Dermis blood vessel endothelial cell (primary cell): ENCODE results near the gene AKAP6. TPM values are rescaled to one million over a fixed set of nuclear protein-coding genes. Genes with fewer than 3 reads are reported as not detected.
A peak's percentile ranks its signal among the peaks of the same experiment; 100 is the strongest.

Experiments used
- DNase-seq: peaks from one replicate; pipeline ENCODE4 v3.0.0; 2010
- total RNA-seq: library from RNA; depleted of rRNA; stranded (reverse); fragments of >200 nt; gene quantifications from 2 replicates; pipeline ENCODE4 v1.2.3, GENCODE V29; 2014

The AKAP6 gene
- total RNA-seq, 1 donor from 2014 or later: 0.51 TPM

DNA sequence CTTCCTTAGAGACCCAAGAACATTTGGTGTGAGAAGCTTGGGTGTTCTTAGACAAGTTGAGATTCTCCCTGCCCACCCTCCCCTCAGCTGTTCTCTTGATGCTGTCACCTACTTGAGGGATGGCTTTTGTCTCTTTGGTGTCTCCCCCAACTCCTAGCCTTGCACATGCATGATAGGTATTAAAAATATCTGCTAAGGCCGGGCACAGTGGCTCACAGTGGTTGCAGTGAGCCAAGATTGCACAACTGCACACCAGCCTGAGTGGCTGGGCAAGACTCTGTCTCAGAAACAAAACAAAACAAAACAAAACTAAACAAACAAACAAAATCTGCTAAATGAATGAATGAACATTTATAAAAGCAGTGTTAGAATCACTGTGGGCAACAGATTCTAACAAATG lies 261.1 kb downstream of the AKAP6 start:
- DNase-seq: no peak

- DNase-seq: no peak
These were observed 264.3 kb downstream of the AKAP6 start for GRCh38 chr14:32593290-32593942.

DNA sequence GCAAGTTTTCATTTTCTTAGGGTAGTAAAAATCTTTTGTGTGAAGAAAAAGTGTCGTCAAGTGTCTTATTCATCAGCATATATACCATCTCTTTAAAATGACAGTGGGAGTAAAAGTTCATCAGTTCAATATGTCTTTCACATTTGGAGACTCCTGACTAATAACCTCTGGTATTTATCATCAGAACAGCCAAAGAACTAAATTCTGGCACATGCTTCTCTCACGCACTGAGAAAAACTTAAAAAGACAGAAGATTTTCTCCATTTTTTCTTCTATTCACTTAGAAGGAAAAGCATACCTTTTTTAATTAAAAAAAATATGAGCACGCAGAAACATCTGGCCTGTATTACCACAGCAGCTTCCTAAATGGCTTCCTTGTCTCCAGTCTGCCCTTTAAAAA lies 265.7 kb downstream of the AKAP6 start:
- DNase-seq: no peak

DNA sequence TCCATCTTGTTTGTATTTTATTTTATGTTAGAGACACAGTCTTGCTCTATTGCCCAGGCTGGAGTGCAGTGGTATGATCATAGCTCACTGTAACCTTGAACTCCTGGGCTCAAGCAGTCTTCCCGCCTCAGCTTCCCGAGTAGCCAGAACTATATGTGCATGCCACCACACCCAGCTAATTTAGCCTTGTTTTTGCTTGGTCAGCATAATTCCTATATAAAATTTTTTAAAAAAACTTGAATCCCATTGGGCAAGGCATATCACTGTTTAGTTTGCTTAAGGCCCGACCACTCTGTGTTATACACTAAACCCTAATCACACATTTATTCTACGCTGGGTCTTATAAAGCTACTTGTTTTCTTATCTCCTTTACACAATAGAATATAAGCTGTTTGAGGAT lies 266.4 kb downstream of the AKAP6 start:
- DNase-seq: no peak

DNA sequence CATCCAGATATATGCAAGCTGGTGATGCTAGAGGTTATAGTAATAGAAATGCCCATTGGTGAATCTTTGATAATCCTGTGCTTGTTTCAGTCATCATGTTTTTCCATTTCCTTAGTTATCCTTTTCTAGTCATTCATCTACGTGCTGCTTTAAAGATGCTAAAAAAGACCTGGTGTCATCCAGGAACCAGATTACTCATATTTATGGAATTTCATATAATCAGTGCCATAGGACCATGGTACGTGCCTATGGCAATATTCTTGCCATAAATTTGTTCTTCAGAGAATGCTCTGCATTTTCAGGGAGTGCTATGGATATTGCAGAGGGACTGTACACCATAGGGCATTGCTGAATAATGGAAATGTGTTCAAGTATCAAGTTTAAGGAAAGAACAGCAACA lies 267.3 kb downstream of the AKAP6 start:
- no peak for DNase-seq

GRCh38 chr14:32597771-32598170 lies 268.7 kb downstream of the AKAP6 start:
- DNase-seq: no peak

DNA sequence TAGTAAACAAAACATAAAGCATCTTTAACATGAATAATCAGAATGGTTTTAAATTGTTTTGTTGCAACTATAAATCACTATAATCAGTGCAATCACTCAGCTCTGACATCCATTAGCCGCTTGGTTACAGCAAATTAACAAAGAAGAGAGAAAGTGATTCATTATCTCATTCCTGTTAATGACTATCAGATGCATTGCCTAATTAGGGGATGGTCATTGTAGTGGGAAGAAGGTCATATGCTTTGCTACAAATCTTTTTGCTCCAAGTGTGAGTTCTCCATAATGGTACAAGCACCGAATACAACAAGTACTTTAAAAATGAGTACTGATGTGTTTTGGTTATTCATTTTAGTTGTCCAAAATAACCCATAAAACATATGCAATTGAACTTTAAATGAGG lies 272.0 kb downstream of the AKAP6 start:
- DNase-seq: no peak

- DNase-seq: no peak
These were observed 272.8 kb downstream of the AKAP6 start for GRCh38 chr14:32601906-32602305.

DNA sequence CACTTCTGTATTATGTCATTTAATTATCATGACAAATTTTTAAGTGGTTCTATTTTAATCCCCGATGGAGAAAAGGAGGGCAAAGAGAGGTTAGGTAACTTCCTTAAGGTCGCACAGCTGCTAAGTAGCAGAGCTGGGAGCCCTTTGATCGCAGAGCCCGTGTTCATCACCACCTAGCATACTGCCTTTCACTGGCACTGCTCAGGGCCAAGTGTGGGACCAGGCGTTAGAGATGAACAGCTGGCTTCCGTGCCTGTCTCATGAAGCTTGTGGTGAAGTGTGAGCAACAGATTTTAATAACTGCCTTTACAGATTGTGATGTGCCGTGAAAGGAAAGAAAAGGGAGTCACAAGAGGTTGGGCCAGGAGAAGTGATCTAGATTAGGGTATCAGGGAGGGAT lies 273.6 kb downstream of the AKAP6 start:
- DNase-seq: no peak

GRCh38 chr14:32603992-32604565 lies 275.0 kb downstream of the AKAP6 start:
- DNase-seq: no peak

DNA sequence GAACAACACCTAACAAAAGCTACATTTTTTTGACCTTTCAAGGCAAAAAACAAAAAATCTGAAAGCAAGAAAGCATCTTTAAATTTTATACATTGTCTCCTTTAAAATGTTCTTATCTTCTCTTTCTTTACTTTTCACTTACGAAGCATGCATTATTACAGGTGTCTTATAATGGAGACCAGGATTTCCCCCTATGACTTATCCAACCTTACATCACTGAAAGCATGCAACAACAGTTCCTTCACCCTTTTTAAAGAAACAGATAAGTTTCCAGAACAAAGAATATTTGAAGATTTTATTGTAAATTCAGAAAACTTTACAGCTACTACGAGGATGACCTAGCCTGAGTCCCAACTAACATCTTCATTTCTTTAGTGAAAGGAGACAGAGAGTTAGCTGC lies 277.2 kb downstream of the AKAP6 start:
- peak; percentile 69 for DNase-seq

- no peak for DNase-seq
These were observed 278.3 kb downstream of the AKAP6 start for GRCh38 chr14:32607399-32607798.

- DNase-seq: peak; percentile 78
These were observed 279.8 kb downstream of the AKAP6 start for GRCh38 chr14:32608857-32609256.

- no peak for DNase-seq
These were observed 280.3 kb downstream of the AKAP6 start for GRCh38 chr14:32609388-32609787.

DNA sequence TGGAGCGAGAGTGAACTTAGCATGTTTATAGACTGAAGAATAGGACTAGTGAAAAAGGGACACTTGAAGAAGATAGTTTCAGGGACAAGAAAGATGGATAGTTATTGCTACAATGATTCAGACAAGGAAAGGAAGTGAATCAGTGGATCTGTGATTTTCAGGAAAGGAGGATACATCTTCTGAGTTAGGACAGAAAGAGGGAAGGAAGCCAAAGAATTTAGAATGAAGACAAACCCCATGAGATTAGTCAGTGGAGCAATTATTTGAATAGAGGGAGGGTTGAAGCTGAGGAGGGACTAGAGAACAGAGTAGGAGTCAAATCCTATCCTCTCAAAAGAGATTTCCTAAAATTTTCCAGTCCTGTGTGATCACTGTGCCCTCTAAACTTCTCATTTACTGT lies 282.7 kb downstream of the AKAP6 start:
- peak; percentile 19 for DNase-seq

- no peak for DNase-seq
These were observed 289.9 kb downstream of the AKAP6 start for GRCh38 chr14:32618991-32619390.

DNA sequence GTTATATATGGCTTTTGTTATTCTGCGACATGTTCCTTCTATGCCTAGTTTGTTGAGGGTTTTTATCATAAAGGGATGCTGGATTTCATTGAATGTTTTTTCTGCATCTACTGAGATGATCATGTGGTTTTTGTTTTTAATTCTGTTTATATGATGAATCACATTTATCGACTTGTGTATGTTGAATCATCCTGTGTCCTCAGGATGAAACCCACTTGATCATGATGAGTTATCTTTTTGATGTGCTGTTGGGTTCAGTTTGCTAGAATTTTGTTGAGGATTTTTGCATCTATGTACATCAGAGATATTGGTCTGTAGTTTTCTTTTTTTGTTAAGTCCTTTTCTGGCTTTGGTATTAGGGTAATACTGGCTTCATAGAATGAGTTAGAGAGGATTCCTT lies 291.2 kb downstream of the AKAP6 start:
- no peak for DNase-seq

DNA sequence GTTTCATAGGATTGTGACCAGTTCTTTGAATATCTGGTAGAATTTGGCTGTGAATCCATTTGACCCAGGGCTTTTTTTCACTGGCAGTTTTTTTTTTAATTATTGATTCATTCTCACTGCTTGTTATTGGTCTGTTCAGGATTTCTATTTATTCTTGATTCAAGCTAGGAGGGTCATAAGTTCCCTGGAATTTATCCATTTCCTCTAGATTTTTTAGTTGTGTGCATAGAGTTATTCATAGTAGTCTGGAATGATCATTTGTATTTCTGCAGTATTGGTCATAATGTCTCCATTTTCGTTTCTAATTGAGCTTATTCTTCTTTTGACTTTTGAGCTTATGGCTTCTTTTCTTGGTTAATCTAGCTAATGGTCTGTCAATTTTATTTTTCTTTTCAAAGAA lies 291.6 kb downstream of the AKAP6 start:
- peak; percentile 7 for DNase-seq

GRCh38 chr14:32621585-32621984 lies 292.5 kb downstream of the AKAP6 start:
- no peak for DNase-seq

GRCh38 chr14:32622742-32623141 lies 293.6 kb downstream of the AKAP6 start:
- DNase-seq: no peak

DNA sequence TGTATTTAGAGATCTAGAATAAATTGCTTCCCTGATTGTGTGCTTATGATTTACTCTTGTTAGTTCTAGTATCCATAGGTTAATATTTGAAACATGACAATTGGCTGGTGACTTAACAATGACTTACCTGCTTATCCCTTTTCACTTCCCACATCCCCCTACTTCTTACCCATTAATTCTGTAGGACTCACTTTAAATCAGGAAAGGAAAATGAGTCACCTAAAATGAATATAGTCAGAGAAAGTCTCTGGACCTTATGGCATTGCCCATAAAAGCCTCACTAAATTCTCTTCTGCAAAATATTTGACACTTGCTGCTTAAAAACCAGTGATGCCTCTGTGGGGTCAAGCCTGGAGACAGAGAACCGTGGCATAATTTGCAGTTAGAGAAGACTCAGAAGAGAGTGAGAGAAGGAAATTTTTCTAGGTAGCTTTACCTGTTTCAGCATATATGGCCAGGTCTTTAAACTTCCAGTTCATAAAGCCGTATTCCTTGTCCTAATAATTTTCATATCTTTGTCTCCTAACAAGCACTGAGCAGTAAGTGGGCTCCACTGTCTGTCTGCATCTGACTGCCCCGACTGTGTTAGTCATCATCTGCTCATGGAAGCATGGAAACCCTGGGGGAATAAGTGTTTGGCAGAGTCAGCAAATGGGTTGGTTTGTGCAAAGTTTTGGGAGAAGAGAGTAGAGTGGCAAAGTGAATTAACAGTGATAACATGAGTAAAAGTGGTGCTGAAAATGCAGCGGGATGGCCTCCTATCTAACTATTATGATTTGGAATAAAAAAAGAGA lies 294.4 kb downstream of the AKAP6 start:
- DNase-seq: no peak

GRCh38 chr14:32625211-32625610 lies 296.1 kb downstream of the AKAP6 start:
- no peak for DNase-seq

DNA sequence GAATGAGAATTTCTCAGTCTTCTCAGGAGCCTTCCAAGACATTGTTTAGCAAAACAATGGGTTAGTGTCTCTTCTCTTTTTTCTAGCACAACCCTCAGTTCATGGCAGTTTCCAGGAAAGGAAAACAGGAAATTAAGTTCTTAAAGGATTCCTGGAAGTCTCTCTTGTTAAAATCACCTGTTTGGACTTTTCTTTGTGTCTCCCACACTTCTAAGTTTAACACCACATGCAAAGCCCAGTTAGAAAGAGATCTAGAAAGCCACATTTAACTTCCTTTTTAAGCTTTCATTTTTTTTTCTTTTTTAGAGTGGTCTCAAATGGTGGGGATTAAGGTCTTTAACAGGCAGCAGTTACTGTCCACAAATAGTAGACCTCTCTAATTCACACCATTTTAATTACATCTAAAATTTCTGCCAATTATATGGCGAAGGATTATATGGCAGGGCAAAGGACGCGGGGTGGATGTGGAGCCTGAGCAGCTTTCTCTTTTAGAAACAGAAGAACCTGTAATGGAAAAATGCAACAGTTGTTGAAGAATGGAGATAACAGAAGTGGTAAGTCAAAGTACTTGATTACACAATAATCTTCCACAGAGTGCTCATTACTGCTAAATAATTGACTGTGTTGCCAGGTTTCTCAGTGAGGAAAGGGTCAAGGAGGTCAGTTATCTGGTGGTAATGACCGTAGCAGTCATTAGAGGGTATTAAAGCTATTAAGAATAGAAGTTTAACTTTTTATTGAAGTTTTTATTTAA lies 298.6 kb downstream of the AKAP6 start:
- peak; percentile 16 for DNase-seq
